Endothelial cell (in vitro differentiated cells): ENCODE results near the gene SLIT1. TPM values are rescaled to one million over a fixed set of nuclear protein-coding genes. Genes with fewer than 3 reads are reported as not detected.

Source experiments
- DNase-seq: peaks from one replicate; pipeline ENCODE4 v3.0.0; 2021; ENCODE audit warnings: low spot score
- H3K27ac Mint-ChIP-seq: one replicate; pipeline ENCODE4 v1.8.0; 2021; ENCODE audit warnings: mixed read lengths, inconsistent platforms; ENCODE audit not compliant: unreplicated experiment
- H3K27me3 Mint-ChIP-seq: one replicate; pipeline ENCODE4 v1.8.0; 2021; ENCODE audit warnings: mild to moderate bottlenecking, moderate library complexity, mixed read lengths, inconsistent platforms; ENCODE audit not compliant: unreplicated experiment
- H3K36me3 Mint-ChIP-seq: one replicate; pipeline ENCODE4 v1.8.0; 2021; ENCODE audit warnings: mild to moderate bottlenecking, low read depth, mixed read lengths, inconsistent platforms; ENCODE audit not compliant: unreplicated experiment
- H3K4me1 Mint-ChIP-seq: one replicate; pipeline ENCODE4 v1.8.0; 2021; ENCODE audit warnings: mild to moderate bottlenecking, mixed read lengths, inconsistent platforms; ENCODE audit not compliant: unreplicated experiment
- H3K4me3 Mint-ChIP-seq: one replicate; pipeline ENCODE4 v1.8.0; 2021; ENCODE audit warnings: mild to moderate bottlenecking, mixed read lengths, inconsistent platforms; ENCODE audit not compliant: unreplicated experiment
- H3K9me3 Mint-ChIP-seq: one replicate; pipeline ENCODE4 v1.8.0; 2021; ENCODE audit warnings: mixed read lengths, inconsistent platforms; ENCODE audit not compliant: unreplicated experiment
- total RNA-seq: library from RNA; stranded (reverse); fragmentation: NEBNext Ultra II Directional; extraction: Animal tissue kit (Norgen Biotek cat#: 25700); gene quantifications from one replicate; pipeline ENCODE4 v1.2.1, GENCODE V29; 2021; ENCODE audit not compliant: unreplicated experiment
- TF ChIP-seq, protein P1 (sequence below): fragments of 200-600 bp; sonication (generic); IDR thresholded peaks from one replicate; pipeline ENCODE4 v1.5.0; 2021; ENCODE audit warnings: antibody characterized with exemption; ENCODE audit not compliant: unreplicated experiment

SLIT1 gene
- total RNA-seq, 1 donor from 2014 or later = 0.54 TPM

GRCh38 chr10:97142834-97143233 is 42.9 kb downstream of the SLIT1 start:
- Mint-ChIP-seq H3K9me3 (no peaks in the 10 kb centered on the region), H3K36me3 (no peaks in the 10 kb centered on the region), H3K4me3 (no peak overlapping the region), H3K27ac (no peak overlapping the region), H3K27me3 (no peaks in the 10 kb centered on the region), H3K4me1 (peaks cover 6% of the 10 kb centered on the region)
- TF ChIP-seq, protein P1, sequence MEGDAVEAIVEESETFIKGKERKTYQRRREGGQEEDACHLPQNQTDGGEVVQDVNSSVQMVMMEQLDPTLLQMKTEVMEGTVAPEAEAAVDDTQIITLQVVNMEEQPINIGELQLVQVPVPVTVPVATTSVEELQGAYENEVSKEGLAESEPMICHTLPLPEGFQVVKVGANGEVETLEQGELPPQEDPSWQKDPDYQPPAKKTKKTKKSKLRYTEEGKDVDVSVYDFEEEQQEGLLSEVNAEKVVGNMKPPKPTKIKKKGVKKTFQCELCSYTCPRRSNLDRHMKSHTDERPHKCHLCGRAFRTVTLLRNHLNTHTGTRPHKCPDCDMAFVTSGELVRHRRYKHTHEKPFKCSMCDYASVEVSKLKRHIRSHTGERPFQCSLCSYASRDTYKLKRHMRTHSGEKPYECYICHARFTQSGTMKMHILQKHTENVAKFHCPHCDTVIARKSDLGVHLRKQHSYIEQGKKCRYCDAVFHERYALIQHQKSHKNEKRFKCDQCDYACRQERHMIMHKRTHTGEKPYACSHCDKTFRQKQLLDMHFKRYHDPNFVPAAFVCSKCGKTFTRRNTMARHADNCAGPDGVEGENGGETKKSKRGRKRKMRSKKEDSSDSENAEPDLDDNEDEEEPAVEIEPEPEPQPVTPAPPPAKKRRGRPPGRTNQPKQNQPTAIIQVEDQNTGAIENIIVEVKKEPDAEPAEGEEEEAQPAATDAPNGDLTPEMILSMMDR = no peak
- DNase-seq = no peak

GRCh38 chr10:97140902-97141745 is 44.6 kb downstream of the SLIT1 start:
- no peak for DNase-seq
- peaks cover 6% of the 10 kb centered on the region for H3K4me1 Mint-ChIP-seq

DNA sequence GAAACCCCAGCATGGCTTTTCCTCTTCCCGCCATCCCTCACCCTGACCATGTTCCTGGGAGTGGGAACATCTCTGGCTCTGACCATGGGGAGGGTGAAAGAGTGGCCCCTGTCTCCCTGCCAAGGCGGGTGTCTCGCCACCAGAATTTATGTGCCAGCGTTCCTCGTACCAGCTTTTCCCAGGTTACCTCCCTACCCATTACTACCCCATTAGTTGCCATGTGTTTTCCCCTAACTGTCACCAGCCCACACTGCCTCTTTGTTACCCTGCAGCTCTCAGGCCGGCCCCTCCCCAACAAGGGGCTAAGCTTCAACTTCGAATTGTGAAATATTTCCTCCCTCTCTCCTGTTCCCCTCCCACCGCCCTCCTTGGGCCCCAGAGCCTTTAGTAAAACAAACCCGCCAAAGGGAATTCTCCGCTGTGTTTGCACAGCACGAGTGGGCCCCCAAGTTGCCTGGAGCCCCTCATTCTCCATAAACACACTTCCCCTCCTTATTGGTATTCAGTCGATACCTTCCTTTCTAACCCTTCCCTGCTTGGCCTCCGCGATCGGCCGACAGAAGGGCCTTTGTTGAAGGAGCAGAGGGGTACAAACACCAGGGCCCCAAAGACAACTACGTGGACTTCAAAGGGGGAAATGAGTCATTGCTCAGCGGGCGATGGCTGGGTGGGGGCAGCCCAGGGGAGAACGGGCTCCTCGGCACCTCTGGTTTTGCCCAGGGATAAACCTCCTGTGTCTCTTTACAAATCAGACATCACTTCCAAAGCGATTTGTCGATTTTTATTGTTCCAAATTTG is 45.5 kb downstream of the SLIT1 start:
- Mint-ChIP-seq H3K4me3 (no peak overlapping the region), H3K9me3 (no peaks in the 10 kb centered on the region), H3K36me3 (no peaks in the 10 kb centered on the region), H3K4me1 (peaks cover 6% of the 10 kb centered on the region), H3K27me3 (no peaks in the 10 kb centered on the region), H3K27ac (no peak overlapping the region)
- no peak for DNase-seq
- TF ChIP-seq, protein P1 = no peak

More at GRCh38 chr10:97140902-97141745, 44.6 kb downstream of the SLIT1 start:
- no peaks in the 10 kb centered on the region for H3K9me3 Mint-ChIP-seq
- H3K4me3 Mint-ChIP-seq = no peak overlapping the region
- H3K36me3 Mint-ChIP-seq = no peaks in the 10 kb centered on the region
- no peaks in the 10 kb centered on the region for H3K27me3 Mint-ChIP-seq
- TF ChIP-seq, protein P1 = no peak
- H3K27ac Mint-ChIP-seq = no peak overlapping the region

DNA sequence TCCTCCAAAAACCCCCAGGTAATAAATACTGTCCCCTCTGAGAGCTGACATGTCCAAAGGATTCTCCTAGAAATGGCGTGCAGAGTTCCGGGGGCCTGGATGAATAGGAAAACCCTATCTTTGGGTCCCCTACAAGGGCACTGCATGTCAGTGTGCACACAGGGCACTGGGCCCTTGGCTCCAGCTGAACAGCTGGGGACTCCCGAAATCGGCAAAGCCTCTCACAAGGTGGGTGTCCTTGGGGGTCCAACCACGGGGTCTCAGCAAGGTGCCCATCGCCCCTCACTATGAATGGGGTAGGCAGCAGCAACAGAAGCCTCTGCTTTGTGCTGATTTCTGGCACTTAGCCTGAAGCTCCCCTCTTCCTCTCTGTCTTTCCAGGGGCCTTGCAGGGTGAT is 46.1 kb downstream of the SLIT1 start:
- TF ChIP-seq, protein P1 = no peak
- H3K27me3 Mint-ChIP-seq = no peaks in the 10 kb centered on the region
- no peak overlapping the region for H3K4me3 Mint-ChIP-seq
- no peaks in the 10 kb centered on the region for H3K36me3 Mint-ChIP-seq
- DNase-seq = no peak
- peaks cover 8% of the 10 kb centered on the region for H3K4me1 Mint-ChIP-seq
- no peak overlapping the region for H3K27ac Mint-ChIP-seq
- no peaks in the 10 kb centered on the region for H3K9me3 Mint-ChIP-seq
